OCI-LY7 (cell line): ENCODE results near the gene FAM149B1. TPM values are rescaled to one million over a fixed set of nuclear protein-coding genes. Genes with fewer than 3 reads are reported as not detected.

Experiments
- BruUV-seq: library from RNA; stranded (reverse); fragments of 400-500 nt; replicated peaks from 2 replicates; lab custom pipeline; 2021; lab: Mats Ljungman, UMichigan
- CTCF ChIA-PET: fragments of 300-600 bp; sonication (Branson Sonifier 250); formaldehyde crosslinking; loops from one replicate; lab custom pipeline; 2022; ENCODE audit warnings: antibody characterized with exemption; ENCODE audit not compliant: unreplicated experiment; lab: Charles Lee
- POLR2A ChIA-PET: fragments of 300-600 bp; sonication (Branson Sonifier 250); formaldehyde crosslinking; loops from one replicate; lab custom pipeline; 2022; ENCODE audit warnings: antibody characterized with exemption; lab: Charles Lee
- DNase-seq: peaks from one replicate; pipeline ENCODE4 v3.0.0-alpha.2; 2015; ENCODE audit warnings: low spot score
- H2AFZ ChIP-seq: fragments of 200-600 bp; sonication (generic), shearing (Covaris generic); 2 replicates; pipeline ENCODE4 v1.6.1; 2014; ENCODE audit warnings: mild to moderate bottlenecking, antibody characterized with exemption, low read length, moderate library complexity
- H3K27ac ChIP-seq: fragments of 200-600 bp; sonication (generic); 2 replicates; pipeline ENCODE4 v1.5.1; 2014; ENCODE audit warnings: mixed run types, low read depth, mild to moderate bottlenecking, moderate library complexity, low read length, inconsistent platforms; ENCODE audit not compliant: poor library complexity, severe bottlenecking
- H3K36me3 ChIP-seq: fragments of 200-600 bp; sonication (generic); 2 replicates; pipeline ENCODE4 v1.6.1; 2014; ENCODE audit warnings: mild to moderate bottlenecking, antibody characterized with exemption, low read length, moderate library complexity, mixed read lengths; ENCODE audit not compliant: insufficient read depth
- H3K4me1 ChIP-seq: fragments of 200-600 bp; sonication (generic); 2 replicates; pipeline ENCODE4 v1.5.1; 2014; ENCODE audit warnings: mild to moderate bottlenecking, low read length; ENCODE audit not compliant: insufficient read depth, poor library complexity, severe bottlenecking
- H3K4me2 ChIP-seq: fragments of 200-600 bp; sonication (generic); 2 replicates; pipeline ENCODE4 v1.6.1; 2014; ENCODE audit warnings: mild to moderate bottlenecking, low read length
- H3K4me3 ChIP-seq: fragments of 200-600 bp; sonication (generic); 2 replicates; pipeline ENCODE4 v1.5.1; 2014; ENCODE audit warnings: mild to moderate bottlenecking, low read depth, low read length; ENCODE audit not compliant: poor library complexity, severe bottlenecking
- H3K79me2 ChIP-seq: fragments of 200-600 bp; sonication (generic); 2 replicates; pipeline ENCODE4 v1.6.1; 2016; ENCODE audit warnings: low read depth, mild to moderate bottlenecking, low read length, moderate library complexity, mixed read lengths; ENCODE audit not compliant: insufficient read depth
- H3K9me2 ChIP-seq: fragments of 200-600 bp; sonication (generic); 2 replicates; pipeline ENCODE4 v1.6.1; 2016; ENCODE audit warnings: mild to moderate bottlenecking, low read length, mixed read lengths; ENCODE audit not compliant: insufficient read depth
- H3K9me3 ChIP-seq: fragments of 200-600 bp; sonication (generic); 2 replicates; pipeline ENCODE4 v1.6.1; 2014; ENCODE audit warnings: mild to moderate bottlenecking, mixed run types, low read length, mixed read lengths
- H4K20me1 ChIP-seq: fragments of 200-600 bp; sonication (generic); 2 replicates; pipeline ENCODE4 v1.6.1; 2014; ENCODE audit warnings: mild to moderate bottlenecking, antibody characterized with exemption, low read length, moderate library complexity, mixed read lengths; ENCODE audit not compliant: insufficient read depth
- EZH2phosphoT487 ChIP-seq: fragments of 200-600 bp; sonication (generic); IDR thresholded peaks from 2 replicates; pipeline ENCODE4 v1.6.1; 2018; ENCODE audit warnings: low read depth, borderline replicate concordance, mild to moderate bottlenecking, mixed run types, antibody characterized with exemption, low read length, moderate library complexity, mixed read lengths
- intact Hi-C: fragments of 100-400 bp; cut with micrococcal nuclease; formaldehyde crosslinking; loops from one replicate; pipeline ENCODE4 v1.10.0; 2022; ENCODE audit not compliant: unreplicated experiment
- small RNA-seq: library from RNA; depleted of rRNA; stranded (forward); fragments of <200 nt; gene quantifications from one replicate; pipeline ENCODE3, GENCODE V24; 2014
- total RNA-seq, 2 experiments: library from RNA; depleted of rRNA in 1 of 2; stranded (reverse); fragments of >200 nt in 1 of 2; shearing (Covaris generic) in 1 of 2; gene quantifications; 2 replicates each; pipeline ENCODE4 v1.2.3, GENCODE V29; 2014 to 2022
- TF ChIP-seq, protein P1 (sequence below): fragments of 200-600 bp; sonication (generic); conservative IDR thresholded peaks from 2 replicates; pipeline ENCODE4 v1.5.1; 2014; ENCODE audit warnings: mild to moderate bottlenecking, antibody characterized with exemption, low read length, moderate library complexity, mixed read lengths

FAM149B1 gene
- total RNA-seq, 2 experiments from 2014 or later = 14.7 to 18.5 TPM

DNA sequence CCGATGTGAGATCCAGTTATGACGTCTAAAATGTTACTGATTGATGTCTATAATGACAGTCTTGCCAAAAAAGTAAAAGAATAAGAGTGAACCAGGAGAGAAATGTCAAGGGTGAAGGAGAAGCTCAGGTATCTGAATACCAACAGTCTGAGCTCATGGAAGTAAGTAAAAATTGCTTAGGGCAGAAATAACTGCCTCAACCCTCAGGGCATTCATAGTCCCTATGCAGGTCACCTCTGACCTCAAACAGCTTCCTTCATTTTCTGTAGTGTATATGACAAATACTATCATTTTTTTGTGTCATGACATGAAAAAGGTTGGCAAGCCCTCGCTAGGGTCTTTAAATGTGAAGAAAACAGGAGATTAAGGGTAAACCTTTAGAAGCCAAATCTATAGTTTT lies 125.5 kb downstream of the FAM149B1 start:
- Histone ChIP-seq H3K9me3 (peaks cover 6% of the 10 kb centered on the region; the same call in 1 of the 2 replicates), H3K4me1 (no peaks in the 10 kb centered on the region), H3K36me3 (no peaks in the 10 kb centered on the region), H3K27ac (no peak overlapping the region), H2AFZ (no peak overlapping the region), H3K4me3 (no peak overlapping the region), H3K79me2 (no peaks in the 10 kb centered on the region), H3K4me2 (no peak overlapping the region), H3K9me2 (no peaks in the 10 kb centered on the region), H4K20me1 (no peaks in the 10 kb centered on the region)
- no TSS peak for BruUV-seq
- no peak for TF ChIP-seq EZH2phosphoT487
- TF ChIP-seq, protein P1, sequence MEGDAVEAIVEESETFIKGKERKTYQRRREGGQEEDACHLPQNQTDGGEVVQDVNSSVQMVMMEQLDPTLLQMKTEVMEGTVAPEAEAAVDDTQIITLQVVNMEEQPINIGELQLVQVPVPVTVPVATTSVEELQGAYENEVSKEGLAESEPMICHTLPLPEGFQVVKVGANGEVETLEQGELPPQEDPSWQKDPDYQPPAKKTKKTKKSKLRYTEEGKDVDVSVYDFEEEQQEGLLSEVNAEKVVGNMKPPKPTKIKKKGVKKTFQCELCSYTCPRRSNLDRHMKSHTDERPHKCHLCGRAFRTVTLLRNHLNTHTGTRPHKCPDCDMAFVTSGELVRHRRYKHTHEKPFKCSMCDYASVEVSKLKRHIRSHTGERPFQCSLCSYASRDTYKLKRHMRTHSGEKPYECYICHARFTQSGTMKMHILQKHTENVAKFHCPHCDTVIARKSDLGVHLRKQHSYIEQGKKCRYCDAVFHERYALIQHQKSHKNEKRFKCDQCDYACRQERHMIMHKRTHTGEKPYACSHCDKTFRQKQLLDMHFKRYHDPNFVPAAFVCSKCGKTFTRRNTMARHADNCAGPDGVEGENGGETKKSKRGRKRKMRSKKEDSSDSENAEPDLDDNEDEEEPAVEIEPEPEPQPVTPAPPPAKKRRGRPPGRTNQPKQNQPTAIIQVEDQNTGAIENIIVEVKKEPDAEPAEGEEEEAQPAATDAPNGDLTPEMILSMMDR = no peak
- intact Hi-C loops = no loop called here
- DNase-seq = no peak
- POLR2A ChIA-PET = no interaction called here
- CTCF ChIA-PET = no interaction called here

Small RNAs within 50 kb of the gene (small RNA-seq; reads per million reads assigned to genes)
- gene RF00019 (not detected), gene RNU6-833P (not detected), gene SNORA11F (2.8 reads per million, percentile 84 among the genes with 10 or more reads in this experiment)

Other genes starting within 250 kb of the FAM149B1 start
- not detected in 2 replicates for gene PLA2G12B, start 213.3 kb upstream of the FAM149B1 start, total RNA-seq (2014; rRNA removed; shearing (Covaris generic))
- gene PLA2G12B, start 213.3 kb upstream of the FAM149B1 start, total RNA-seq (2022) = not detected in 2 replicates
- gene P4HA1, start 71.3 kb upstream of the FAM149B1 start, total RNA-seq (2014; rRNA removed; shearing (Covaris generic)) = 11.6 and 17.9 TPM in 2 replicates
- 19.8 and 36.2 TPM in 2 replicates for gene P4HA1, start 71.3 kb upstream of the FAM149B1 start, total RNA-seq (2022)
- not detected in 2 replicates for gene NUDT13, start 57.7 kb upstream of the FAM149B1 start, total RNA-seq (2014; rRNA removed; shearing (Covaris generic))
- gene NUDT13, start 57.7 kb upstream of the FAM149B1 start, total RNA-seq (2022) = not detected in 2 replicates
- 24.6 and 27.3 TPM in 2 replicates for gene ECD, start 111 bp upstream of the FAM149B1 start, total RNA-seq (2014; rRNA removed; shearing (Covaris generic))
- gene ECD, start 111 bp upstream of the FAM149B1 start, total RNA-seq (2022) = 26.0 and 27.2 TPM in 2 replicates
- 83.3 and 94.2 TPM in 2 replicates for gene DNAJC9, start 79.1 kb downstream of the FAM149B1 start, total RNA-seq (2014; rRNA removed; shearing (Covaris generic))
- 63.0 and 64.9 TPM in 2 replicates for gene DNAJC9, start 79.1 kb downstream of the FAM149B1 start, total RNA-seq (2022)
- gene MRPS16, start 84.5 kb downstream of the FAM149B1 start, total RNA-seq (2014; rRNA removed; shearing (Covaris generic)) = 56.6 and 81.6 TPM in 2 replicates
- gene MRPS16, start 84.5 kb downstream of the FAM149B1 start, total RNA-seq (2022) = 132 and 135 TPM in 2 replicates
- gene CFAP70, start 190.7 kb downstream of the FAM149B1 start, total RNA-seq (2014; rRNA removed; shearing (Covaris generic)) = 0.26 and 1.9 TPM in 2 replicates
- 0.94 and 1.1 TPM in 2 replicates for gene CFAP70, start 190.7 kb downstream of the FAM149B1 start, total RNA-seq (2022)
- gene ANXA7, start 245.9 kb downstream of the FAM149B1 start, total RNA-seq (2014; rRNA removed; shearing (Covaris generic)) = 36.5 and 52.0 TPM in 2 replicates
- 86.5 and 86.6 TPM in 2 replicates for gene ANXA7, start 245.9 kb downstream of the FAM149B1 start, total RNA-seq (2022)